Measurements from ENCODE around the gene STAT4.

STAT4 gene

DNA sequence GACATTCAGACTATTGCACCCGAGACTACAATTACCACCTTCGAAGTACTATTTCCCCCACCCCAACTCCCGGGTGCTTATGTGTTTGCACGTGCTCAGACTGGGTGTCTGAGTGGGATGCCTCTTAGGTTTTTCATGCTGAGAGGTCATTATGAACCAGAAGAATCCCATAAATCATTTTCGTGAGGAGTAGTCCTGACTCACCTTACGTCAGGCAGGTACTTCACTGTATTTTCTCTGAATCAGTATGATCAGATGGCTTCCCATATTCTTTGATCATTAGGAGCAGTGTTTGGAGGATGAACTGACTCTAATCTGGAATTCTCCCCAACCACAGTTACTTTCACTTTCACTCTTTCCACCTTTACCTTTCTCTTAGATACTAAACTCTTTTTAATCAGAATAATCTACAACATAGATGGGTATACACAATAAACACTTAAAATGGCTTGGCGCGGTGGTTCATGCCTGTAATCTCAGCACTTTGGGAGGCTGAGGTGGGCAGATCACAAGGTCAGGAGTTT is 38.4 kb upstream of the STAT4 start:
- TF ChIP-seq, protein P1, sequence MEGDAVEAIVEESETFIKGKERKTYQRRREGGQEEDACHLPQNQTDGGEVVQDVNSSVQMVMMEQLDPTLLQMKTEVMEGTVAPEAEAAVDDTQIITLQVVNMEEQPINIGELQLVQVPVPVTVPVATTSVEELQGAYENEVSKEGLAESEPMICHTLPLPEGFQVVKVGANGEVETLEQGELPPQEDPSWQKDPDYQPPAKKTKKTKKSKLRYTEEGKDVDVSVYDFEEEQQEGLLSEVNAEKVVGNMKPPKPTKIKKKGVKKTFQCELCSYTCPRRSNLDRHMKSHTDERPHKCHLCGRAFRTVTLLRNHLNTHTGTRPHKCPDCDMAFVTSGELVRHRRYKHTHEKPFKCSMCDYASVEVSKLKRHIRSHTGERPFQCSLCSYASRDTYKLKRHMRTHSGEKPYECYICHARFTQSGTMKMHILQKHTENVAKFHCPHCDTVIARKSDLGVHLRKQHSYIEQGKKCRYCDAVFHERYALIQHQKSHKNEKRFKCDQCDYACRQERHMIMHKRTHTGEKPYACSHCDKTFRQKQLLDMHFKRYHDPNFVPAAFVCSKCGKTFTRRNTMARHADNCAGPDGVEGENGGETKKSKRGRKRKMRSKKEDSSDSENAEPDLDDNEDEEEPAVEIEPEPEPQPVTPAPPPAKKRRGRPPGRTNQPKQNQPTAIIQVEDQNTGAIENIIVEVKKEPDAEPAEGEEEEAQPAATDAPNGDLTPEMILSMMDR (IDR thresholded peaks at IDR 0.05): no peak

- TF ChIP-seq, protein P1 (IDR thresholded peaks at IDR 0.05): no peak
Observed at GRCh38 chr2:191188550-191189093, 37.8 kb upstream of the STAT4 start.

DNA sequence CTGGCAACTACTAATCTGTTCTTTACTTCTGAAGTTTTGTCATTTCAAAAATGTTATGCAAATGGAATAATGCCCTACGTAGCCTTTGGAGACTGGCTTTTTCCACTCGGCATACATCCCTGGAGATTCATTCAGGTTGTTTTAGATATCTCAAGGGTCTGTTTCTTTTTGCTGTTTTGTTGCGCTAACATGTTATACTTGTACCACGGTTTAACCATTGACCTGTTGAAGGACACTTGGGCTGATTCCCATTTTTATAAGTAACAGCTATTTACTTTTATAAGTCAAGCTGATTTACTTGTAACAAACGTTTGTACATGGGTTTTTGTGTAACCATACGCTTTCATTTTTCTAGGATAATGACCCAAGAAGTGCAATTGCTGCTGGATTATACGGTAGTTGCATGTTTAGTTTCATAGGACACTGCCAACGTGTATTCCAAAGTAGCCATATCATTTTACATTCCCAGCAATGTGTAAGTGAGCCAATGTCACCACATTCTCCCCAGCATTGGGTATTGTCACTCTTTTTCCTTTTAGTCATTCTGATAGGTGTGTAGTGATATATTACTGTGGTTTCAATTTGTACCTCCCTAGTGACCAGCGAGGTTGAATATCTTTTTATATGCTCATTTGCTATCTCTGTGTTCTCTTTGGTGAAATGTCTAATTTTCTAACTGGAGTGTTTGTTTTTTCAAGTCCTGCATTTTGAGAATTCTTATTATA is 36.5 kb upstream of the STAT4 start:
- TF ChIP-seq, protein P1 (IDR thresholded peaks at IDR 0.05): no peak

DNA sequence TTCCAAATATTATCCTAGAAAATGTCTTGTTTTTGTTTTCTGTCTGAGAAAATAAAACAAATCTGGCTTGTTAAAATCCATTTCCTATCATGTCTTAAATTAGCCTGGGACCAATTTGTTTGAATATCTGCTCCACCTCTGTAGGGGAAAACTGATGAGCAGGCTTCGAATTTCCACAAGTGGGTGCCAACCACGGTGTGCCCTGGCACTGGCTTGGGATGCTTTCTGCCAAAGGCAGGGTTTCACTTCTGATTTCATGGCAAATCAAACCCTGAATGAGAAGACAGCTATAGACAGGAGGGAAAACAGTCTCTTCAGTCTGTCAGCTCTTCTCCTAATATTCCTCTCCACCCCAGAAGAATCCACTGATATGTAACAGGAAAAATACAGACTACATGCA is 33.7 kb upstream of the STAT4 start:
- TF ChIP-seq, protein P1 (IDR thresholded peaks at IDR 0.05): no peak

- TF ChIP-seq, protein P1 (IDR thresholded peaks at IDR 0.05): no peak
Observed at GRCh38 chr2:191183516-191183915, 32.7 kb upstream of the STAT4 start.

GRCh38 chr2:191183081-191183480 is 32.3 kb upstream of the STAT4 start:
- TF ChIP-seq, protein P1 (IDR thresholded peaks at IDR 0.05): no peak

- TF ChIP-seq, protein P1 (IDR thresholded peaks at IDR 0.05): no peak
Observed at GRCh38 chr2:191180713-191181112, 29.9 kb upstream of the STAT4 start.
